Smooth muscle cell of the brain vasculature (primary cell): ENCODE results near the gene ARHGAP20.

Experiments used
- DNase-seq: peaks from one replicate; pipeline ENCODE4 v3.0.0-alpha.2; 2012; ENCODE audit warnings: low read depth, low spot score

The ARHGAP20 gene

DNA sequence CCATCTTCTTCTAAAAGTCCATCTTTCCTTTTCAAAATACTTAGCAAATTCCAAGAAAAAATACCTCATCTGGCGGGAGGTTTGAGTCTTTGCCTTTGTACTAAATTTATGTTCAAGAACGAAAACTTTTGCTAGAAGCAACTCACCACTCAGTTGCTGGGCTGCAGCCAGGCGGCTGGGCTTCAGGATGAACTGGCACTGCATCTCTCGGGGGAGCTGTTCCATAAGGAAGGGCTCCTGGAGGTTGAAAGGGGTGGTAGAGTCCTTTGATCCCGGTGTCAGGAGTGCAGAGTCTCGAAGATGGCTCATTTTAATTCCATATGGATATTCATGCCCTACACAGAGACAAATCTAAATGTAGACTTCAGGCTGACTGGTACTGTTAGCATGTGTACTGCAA is 105.8 kb downstream of the ARHGAP20 start:
- DNase-seq: no peak

GRCh38 chr11:110601936-110602335 is 110.3 kb downstream of the ARHGAP20 start:
- no peak for DNase-seq

DNA sequence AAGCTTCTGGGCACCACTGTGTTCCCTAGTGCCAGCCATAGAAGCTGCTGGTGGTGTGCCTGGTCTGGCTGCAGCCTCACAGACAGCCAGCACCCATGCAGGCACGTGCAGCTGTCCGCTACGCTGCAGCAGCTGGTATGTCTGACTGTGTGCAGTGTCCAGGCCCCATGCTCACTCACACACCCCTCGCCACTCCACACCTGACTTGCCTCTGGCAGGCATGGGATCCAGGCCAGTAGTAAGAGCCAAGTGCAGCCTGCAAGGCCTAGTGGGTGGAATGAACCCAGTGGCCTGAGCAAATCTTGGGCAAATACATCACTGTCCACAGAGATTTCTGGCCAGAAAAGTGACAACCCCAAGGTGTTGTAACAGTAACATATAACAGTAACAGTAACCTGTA is 111.9 kb downstream of the ARHGAP20 start:
- DNase-seq: no peak

DNA sequence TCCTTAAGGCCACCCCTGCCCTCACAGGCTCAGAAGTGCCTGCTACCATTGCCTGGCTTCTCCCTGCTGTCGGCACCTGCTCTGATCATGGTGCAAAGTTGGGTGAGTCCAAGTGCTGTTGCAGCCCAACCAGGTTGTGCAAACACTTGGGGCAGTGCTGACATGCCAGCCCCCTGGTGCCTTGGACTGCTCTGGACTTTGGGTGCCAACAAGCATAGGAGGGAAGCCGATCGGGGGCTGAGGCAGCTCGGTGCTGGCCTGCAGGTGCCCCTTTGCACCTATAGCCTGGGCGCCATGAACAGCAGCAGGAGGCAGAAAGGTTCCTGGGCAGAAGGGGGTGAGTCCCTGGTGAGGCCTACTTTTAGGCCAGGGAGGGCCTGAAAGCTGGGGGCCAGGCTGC is 113.0 kb downstream of the ARHGAP20 start:
- DNase-seq: no peak

DNA sequence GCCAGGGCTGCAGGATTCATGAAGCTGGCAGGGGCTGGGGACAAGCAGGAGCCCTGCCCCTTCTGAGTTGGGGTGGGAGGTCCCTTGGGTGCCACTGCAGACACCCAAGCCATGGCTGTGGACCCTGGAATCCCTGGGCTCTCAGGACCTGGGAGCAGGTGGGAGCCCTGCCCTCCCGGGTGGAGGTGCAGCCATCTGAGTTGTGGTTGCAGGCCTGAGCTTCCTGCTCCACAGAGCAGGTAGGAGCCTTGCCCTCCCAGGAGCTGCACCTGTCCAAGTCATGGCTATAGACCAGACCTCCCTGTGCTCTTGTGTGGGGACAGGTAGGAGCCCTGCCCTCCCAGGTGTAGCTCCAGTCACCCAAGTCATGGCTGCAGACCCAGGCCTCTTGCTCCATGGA is 113.5 kb downstream of the ARHGAP20 start:
- no peak for DNase-seq

DNA sequence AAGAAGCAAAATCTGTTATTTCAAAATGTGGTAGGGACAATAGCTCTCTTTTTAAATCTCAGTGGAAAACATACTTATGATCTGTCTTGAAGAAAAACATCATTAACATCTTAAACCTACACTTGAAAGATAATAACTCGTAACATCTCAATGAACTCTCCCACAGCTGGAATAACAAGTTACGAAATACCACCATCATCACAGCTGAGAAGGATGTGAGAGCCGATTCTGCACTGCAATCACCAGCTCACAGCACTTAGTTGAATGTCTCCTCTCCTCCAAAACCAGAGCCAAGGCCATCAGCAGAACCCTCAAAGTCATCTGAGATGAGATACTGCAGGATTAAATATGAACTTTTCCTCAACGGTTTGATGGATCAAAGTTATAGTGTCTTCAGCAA is 124.3 kb downstream of the ARHGAP20 start:
- peak; percentile 2 for DNase-seq

DNA sequence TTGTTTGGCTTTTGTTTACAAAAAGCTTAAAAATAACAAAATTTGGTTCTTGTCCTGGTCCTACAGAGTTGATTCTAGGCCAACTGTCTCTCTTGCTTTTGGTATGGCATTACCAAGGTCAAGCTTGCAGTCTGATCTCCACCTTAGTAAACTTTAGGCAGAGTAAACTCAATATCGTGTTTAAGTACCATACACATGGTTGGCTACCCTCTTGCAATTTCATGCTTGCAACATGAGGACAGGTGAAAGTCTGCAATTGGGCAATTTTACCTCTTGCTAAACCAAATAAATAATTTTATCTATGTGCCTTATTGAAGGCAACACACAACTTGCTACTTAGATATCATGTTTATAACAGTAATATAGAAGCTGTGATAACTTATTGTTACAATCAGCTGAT is 125.1 kb downstream of the ARHGAP20 start:
- DNase-seq: no peak

DNA sequence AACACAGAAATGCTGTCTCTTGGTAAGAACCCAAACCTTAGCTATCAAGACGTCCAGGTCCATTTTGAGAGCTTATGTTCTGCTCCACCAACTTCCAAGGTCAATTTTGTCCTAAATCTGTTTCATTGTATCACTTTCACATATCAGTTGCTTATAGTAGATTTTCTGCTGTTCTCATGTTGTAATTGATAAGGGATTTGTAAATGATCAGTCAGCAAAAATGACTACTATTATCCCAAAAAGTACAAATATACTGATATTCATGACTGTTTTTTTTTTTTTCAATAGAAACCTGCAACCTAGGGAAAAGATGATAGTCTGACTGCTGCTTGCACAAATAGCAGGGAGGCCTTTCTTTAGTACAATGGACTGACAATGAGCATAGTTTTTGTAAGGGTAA is 128.1 kb downstream of the ARHGAP20 start:
- no peak for DNase-seq

DNA sequence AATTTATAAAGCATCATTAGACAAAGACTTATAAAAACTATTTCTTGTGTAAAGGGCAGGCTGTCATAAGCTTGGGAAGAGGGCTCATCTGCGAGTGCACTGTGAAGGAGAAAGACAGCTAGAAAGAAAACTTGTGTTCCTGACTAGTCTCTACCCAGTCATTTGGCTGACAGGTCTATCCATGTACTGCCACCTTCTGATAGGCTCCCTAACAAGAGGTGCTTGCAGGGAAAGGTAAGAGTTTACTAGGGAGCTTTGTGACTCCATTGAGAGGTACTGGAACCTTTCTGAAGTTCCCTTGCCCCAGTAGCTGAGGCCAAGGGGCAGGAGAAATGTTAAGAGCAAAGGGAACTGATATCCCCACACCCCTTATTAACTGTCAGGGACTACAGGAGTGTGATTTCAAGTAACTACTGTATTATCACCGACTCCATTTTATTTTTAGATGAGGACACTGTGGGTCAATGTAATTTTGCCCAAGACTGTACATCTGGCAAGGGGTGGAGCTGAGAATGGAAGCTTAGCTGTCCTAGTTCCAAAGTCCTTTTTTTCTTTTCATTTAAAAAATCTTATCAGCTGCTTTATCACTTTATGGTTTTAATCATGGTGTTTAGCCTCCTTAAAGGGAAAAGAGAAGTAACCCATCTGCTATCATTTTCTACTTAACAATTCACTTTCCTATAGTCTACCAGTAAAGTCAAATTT is 129.4 kb downstream of the ARHGAP20 start:
- DNase-seq: no peak

DNA sequence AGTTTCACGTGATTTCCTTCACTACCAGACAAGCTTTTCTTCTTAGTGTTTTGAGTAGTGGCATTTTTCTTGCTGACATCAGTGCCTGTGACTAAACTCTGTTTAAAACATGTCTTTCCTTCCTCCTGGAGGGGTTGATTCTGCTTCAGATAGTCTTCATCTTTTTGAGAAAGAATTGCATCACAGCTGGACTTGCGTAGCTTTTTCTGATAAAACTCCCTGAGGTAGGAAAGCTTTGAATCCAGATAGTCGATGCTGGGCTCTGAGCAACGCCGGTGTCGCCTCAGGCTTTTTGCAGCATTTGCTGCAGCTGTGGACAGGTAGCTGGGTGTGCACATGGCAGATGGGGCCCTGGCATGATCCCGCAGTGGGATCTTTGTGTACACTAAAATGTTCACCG is 131.7 kb downstream of the ARHGAP20 start:
- DNase-seq: no peak

DNA sequence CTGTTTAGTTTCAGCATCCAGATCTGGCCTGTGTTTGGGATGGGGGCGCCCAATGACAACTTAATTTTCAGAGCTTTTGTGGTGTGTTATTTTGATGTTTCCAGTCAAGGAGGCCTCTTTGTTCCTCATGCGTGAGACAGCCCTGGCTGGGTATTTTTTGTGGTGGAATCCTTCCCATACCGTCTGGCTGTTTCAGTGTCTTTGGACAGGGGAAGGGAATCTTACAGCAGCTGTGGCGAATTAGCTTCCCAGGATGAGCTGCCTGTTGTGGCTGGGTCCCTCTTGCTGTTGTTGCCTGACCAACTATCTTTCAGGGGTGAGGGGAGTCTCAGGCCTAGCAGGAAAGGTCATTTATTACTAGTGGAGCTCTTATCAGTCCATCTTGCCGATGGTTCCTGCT is 138.8 kb downstream of the ARHGAP20 start:
- no peak for DNase-seq

DNA sequence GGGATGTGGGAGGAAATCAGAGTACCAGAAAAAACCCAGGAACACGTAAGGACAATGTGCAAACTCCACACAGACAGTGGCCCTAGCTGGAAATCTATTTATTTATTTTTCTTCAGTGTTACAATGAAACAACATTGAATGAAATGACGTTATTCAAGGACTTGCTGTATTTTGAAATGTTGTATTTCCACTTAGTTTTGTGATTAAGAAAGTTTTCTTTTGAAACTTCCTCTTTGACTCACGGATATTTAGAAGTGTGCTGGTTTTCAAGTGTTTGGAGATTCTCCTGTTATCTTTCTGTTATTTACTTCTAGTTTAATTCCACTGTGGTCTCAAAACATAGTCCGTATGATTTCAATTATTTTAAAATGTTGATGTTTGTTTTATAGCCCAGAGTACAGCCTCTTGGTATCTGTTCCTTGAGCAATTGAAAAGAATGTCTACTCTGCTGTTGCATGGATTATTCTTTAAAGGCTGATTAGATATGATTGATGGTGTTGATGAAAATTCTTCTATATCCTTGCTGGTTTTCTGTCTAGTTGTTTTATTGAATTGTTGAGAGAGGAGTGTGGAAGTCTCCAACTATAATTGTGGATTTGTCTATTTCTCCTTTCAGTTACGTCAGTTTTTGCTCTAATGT is 141.0 kb downstream of the ARHGAP20 start:
- DNase-seq: no peak

GRCh38 chr11:110566577-110566976 is 145.7 kb downstream of the ARHGAP20 start:
- no peak for DNase-seq

GRCh38 chr11:110565357-110566336 is 146.6 kb downstream of the ARHGAP20 start:
- DNase-seq: no peak

DNA sequence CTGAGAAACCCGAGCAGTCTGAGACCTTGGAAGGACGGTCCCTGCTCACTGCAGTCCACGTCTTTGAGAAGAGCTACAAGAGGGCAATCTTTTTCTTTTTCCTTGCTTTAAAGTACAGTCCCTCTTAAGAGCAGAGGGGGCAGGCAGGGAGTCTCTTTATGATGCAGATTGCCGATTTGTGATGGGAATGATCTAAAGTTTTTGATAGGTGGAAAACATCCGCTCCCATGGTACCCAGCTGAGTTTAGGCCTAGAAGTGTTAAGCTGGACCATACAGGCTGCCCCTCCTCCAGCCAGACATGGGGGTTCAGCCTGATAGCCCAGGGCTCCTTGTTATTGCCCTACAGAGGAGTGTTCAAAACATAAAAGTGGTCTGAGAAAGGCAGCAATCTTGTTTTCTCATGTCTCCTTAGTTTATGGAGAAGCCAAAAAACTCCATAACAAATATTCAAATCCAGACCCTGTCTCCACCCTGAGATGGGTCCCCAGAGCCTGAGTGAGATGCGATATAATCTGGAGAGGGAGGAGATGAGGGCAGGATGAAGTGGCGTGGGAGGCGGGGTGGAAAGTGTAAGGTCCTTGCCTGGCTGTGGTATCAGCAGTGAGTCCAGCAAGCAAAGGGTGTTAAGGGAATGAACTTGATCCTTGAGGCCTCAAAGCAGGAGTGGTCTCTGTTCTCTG is 147.4 kb downstream of the ARHGAP20 start:
- no peak for DNase-seq

DNA sequence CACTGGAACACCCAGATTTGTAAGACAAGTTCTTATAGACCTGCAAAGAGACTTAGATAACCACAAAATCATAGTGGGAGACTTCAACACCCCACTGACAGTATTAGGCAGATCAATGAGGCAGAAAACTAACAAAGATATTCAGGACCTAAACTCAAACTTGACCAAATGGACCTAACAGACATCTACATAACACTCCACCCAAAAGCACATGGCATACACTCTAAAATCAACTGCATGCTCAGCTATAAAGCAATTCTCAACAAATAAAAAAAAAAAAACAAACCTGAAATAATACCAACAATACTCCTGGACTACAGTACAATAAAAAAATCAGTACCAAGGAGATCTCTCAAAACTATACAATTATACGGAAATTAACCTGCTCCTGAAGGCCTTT is 167.5 kb downstream of the ARHGAP20 start:
- no peak for DNase-seq

GRCh38 chr11:110538154-110538553 is 174.1 kb downstream of the ARHGAP20 start:
- DNase-seq: no peak

DNA sequence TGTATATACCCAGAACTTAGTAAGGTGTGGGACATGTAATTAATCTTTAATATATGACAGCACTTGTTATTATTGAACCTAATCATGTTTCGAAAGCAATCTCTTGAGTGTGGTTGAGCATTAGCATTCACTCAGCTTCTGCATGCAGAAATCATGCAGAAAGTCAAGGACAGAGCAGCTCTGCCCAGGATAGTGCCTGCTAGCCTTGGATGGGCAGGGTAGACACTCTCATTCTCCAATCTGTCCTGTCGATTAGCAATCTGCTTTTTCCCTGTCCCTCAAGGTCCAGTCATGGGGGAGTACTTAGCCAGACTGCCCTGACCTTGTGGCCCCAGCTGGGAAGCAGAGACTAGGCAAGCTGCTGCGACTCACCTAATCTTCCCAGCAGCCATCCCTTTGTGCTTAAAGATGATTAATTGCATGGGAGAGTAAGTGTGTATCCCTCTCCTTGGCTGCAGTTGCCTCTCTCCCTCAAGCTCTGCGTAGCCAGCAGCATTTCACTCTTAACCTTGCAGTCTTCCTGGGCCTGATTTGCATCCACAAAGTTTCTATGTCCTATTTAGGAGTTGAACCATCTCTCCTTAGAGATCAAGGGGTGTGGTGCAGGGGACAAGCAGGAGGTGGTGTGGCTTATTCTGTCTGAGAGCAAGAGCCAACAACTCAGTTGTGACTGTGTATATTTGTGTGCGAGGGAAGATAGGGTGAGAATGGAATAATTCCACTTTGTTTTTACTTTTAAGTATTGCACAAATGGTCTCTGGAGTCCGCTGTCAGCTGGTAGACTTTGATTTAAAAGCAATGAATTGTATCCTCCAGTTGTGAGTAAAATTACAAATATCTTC is 181.1 kb downstream of the ARHGAP20 start:
- DNase-seq: no peak

- DNase-seq: no peak
Measured at GRCh38 chr11:110529043-110529442, 183.2 kb downstream of the ARHGAP20 start.

GRCh38 chr11:110527146-110527545 is 185.1 kb downstream of the ARHGAP20 start:
- no peak for DNase-seq
